A673 (cell line): ENCODE data around the gene HOXD8. TPM values are rescaled to one million over a fixed set of nuclear protein-coding genes. Genes with fewer than 3 reads are reported as not detected.

Experiments used
- BruUV-seq: library from RNA; stranded (reverse); fragments of 400-500 nt; replicated peaks from 2 replicates; lab custom pipeline; 2021; lab: Mats Ljungman, UMichigan
- CTCF ChIA-PET: fragments of 300-600 bp; sonication (Branson Sonifier 250); formaldehyde crosslinking; loops from one replicate; lab custom pipeline; 2022; ENCODE audit warnings: antibody characterized with exemption; lab: Charles Lee
- POLR2A ChIA-PET: fragments of 300-600 bp; sonication (Branson Sonifier 250); formaldehyde crosslinking; loops from one replicate; lab custom pipeline; 2022; ENCODE audit warnings: antibody characterized with exemption; ENCODE audit not compliant: low non-redundant PET; lab: Charles Lee
- DNase-seq: peaks from one replicate; pipeline ENCODE4 v3.0.0-alpha.2; 2015; ENCODE audit warnings: low spot score
- H3K27ac ChIP-seq: fragments of 200-600 bp; sonication (generic); 2 replicates; pipeline ENCODE4 v1.5.1; 2016; ENCODE audit warnings: mixed run types, low read depth, mild to moderate bottlenecking, mixed read lengths, antibody characterized with exemption, low read length; ENCODE audit not compliant: poor library complexity, severe bottlenecking
- H3K27me3 ChIP-seq: fragments of 200-600 bp; sonication (generic); replicated peaks from 2 replicates; pipeline ENCODE4 v1.6.1; 2017; ENCODE audit warnings: mixed run types, low read depth, mild to moderate bottlenecking, mixed read lengths, antibody characterized with exemption, low read length; ENCODE audit not compliant: insufficient read depth, poor library complexity
- H3K36me3 ChIP-seq: fragments of 200-600 bp; sonication (generic); 2 replicates; pipeline ENCODE4 v1.6.1; 2016; ENCODE audit warnings: mixed run types, mild to moderate bottlenecking, mixed read lengths, antibody characterized with exemption, low read length; ENCODE audit not compliant: insufficient read depth, poor library complexity, severe bottlenecking
- H3K4me1 ChIP-seq: fragments of 200-600 bp; sonication (generic); 2 replicates; pipeline ENCODE4 v1.6.1; 2017; ENCODE audit warnings: mixed run types, mild to moderate bottlenecking, mixed read lengths, antibody characterized with exemption, low read length; ENCODE audit not compliant: insufficient read depth, poor library complexity, severe bottlenecking
- H3K4me3 ChIP-seq: fragments of 200-600 bp; sonication (generic); 2 replicates; pipeline ENCODE4 v1.5.1; 2016; ENCODE audit warnings: low read depth, mixed run types, mild to moderate bottlenecking, mixed read lengths, low read length; ENCODE audit not compliant: poor library complexity, severe bottlenecking
- H3K9me3 ChIP-seq: fragments of 200-600 bp; sonication (generic); 2 replicates; pipeline ENCODE4 v1.6.1; 2016; ENCODE audit warnings: mixed run types, low read depth, mild to moderate bottlenecking, mixed read lengths, antibody characterized with exemption, low read length; ENCODE audit not compliant: poor library complexity, severe bottlenecking
- CTCF ChIP-seq: fragments of 300-800, 200-600 bp; sonication (generic); conservative IDR thresholded peaks from 2 replicates; pipeline ENCODE4 v1.5.1; 2017; ENCODE audit warnings: low read depth, mild to moderate bottlenecking, antibody characterized with exemption, low read length, moderate library complexity, mixed read lengths
- EZH2 ChIP-seq: fragments of 200-600 bp; sonication (generic); IDR thresholded peaks from 2 replicates; pipeline ENCODE4 v1.6.1; 2017; ENCODE audit warnings: borderline replicate concordance, low read depth, mild to moderate bottlenecking, mixed read lengths, antibody characterized with exemption, low read length; ENCODE audit not compliant: poor library complexity, severe bottlenecking
- intact Hi-C: fragments of 100-400 bp; cut with micrococcal nuclease; formaldehyde crosslinking; loops from one replicate; pipeline ENCODE4 v1.10.0; 2022; ENCODE audit not compliant: unreplicated experiment
- total RNA-seq: library from RNA; stranded (reverse); gene quantifications from 2 replicates; pipeline ENCODE4 v1.2.3, GENCODE V29; 2021

Gene HOXD8
- total RNA-seq, 1 experiment from 2014 or later, result 56.8 TPM

- peak overlapping the region; percentile 85 for H3K4me3 ChIP-seq
- no peaks in the 10 kb centered on the region for H3K27me3 ChIP-seq
- TF ChIP-seq EZH2, result no peak
- no peaks in the 10 kb centered on the region for H3K9me3 ChIP-seq
- H3K27ac ChIP-seq, result peak overlapping the region; percentile 98
- BruUV-seq, result no TSS peak
- POLR2A ChIA-PET, result no interaction called here
- intact Hi-C loops, result loop anchor here (5.0 kb wide), 1 partner anchor 682 kb away; no protein-coding TSS in a partner anchor
- peaks cover 31% of the 10 kb centered on the region for H3K4me1 ChIP-seq
- H3K36me3 ChIP-seq, result peaks cover 4% of the 10 kb centered on the region
- peak; percentile 68 for DNase-seq
- CTCF ChIA-PET, result no interaction called here
These were observed 5.5 kb downstream of the HOXD8 start for GRCh38 chr2:176135035-176135440.

- BruUV-seq, result no TSS peak
- peak overlapping the region; percentile 85 for H3K4me3 ChIP-seq
- ChIA-PET CTCF (interaction anchor here (0.9 kb wide), 2 partner anchors 10 to 318 kb away, joined by 3 read pairs; no protein-coding TSS in a partner anchor), POLR2A (no interaction called here)
- H3K27me3 ChIP-seq, result no peaks in the 10 kb centered on the region
- peaks cover 3% of the 10 kb centered on the region for H3K36me3 ChIP-seq
- no peak for TF ChIP-seq EZH2
- TF ChIP-seq CTCF, result no peak
- peak; percentile 76 for DNase-seq
- H3K9me3 ChIP-seq, result no peaks in the 10 kb centered on the region
- intact Hi-C loops, result loop anchor here (5.0 kb wide), 1 partner anchor 681 kb away; no protein-coding TSS in a partner anchor
- peak overlapping the region; percentile 98 for H3K27ac ChIP-seq
- peaks cover 44% of the 10 kb centered on the region for H3K4me1 ChIP-seq
These were observed 7.1 kb downstream of the HOXD8 start for GRCh38 chr2:176136374-176137251.

- H3K4me1 ChIP-seq, result peaks cover 48% of the 10 kb centered on the region
- DNase-seq, result no peak
- ChIA-PET CTCF (no interaction called here), POLR2A (no interaction called here)
- peak overlapping the region; percentile 85 for H3K4me3 ChIP-seq
- no peak for TF ChIP-seq CTCF
- no peaks in the 10 kb centered on the region for H3K27me3 ChIP-seq
- intact Hi-C loops, result loop anchor here (5.0 kb wide), 1 partner anchor 680 kb away; no protein-coding TSS in a partner anchor
- H3K27ac ChIP-seq, result peak overlapping the region; percentile 98
- no TSS peak for BruUV-seq
- no peaks in the 10 kb centered on the region for H3K9me3 ChIP-seq
- peaks cover 5% of the 10 kb centered on the region for H3K36me3 ChIP-seq
These were observed 7.7 kb downstream of the HOXD8 start for GRCh38 chr2:176137252-176137580.
